Neural progenitor cell (in vitro differentiated cells): Measurements from ENCODE around the gene DHRS13. TPM values are rescaled to one million over a fixed set of nuclear protein-coding genes. Genes with fewer than 3 reads are reported as not detected.

Experiments used
- DNase-seq: peaks from one replicate; pipeline ENCODE4 v3.0.0-alpha.2; 2016; ENCODE audit warnings: low spot score
- H2AFZ ChIP-seq: fragments of 200-600 bp; sonication (generic); replicated peaks from 2 replicates; pipeline ENCODE4 v1.6.1; 2016; ENCODE audit warnings: antibody characterized with exemption
- H3F3A ChIP-seq: fragments of 200-600 bp; sonication (generic); 2 replicates; pipeline ENCODE4 v1.6.1; 2016; ENCODE audit warnings: antibody characterized with exemption, low read depth
- H3K27ac ChIP-seq: fragments of 200-600 bp; sonication (generic); 2 replicates; pipeline ENCODE4 v1.5.1; 2016; ENCODE audit warnings: mild to moderate bottlenecking
- H3K27me3 ChIP-seq: fragments of 200-600 bp; sonication (generic); 2 replicates; pipeline ENCODE4 v1.6.1; 2016; ENCODE audit warnings: mild to moderate bottlenecking, moderate library complexity
- H3K36me3 ChIP-seq: fragments of 200-600 bp; sonication (generic); 2 replicates; pipeline ENCODE4 v1.5.1; 2016
- H3K4me1 ChIP-seq: fragments of 200-600 bp; sonication (generic); 2 replicates; pipeline ENCODE4 v1.6.1; 2016; ENCODE audit warnings: mixed run types
- H3K4me2 ChIP-seq: fragments of 200-600 bp; sonication (generic); 2 replicates; pipeline ENCODE4 v1.6.1; 2016
- H3K4me3 ChIP-seq: fragments of 200-600 bp; sonication (generic); 2 replicates; pipeline ENCODE4 v1.5.1; 2016
- H3K79me2 ChIP-seq: fragments of 200-600 bp; sonication (generic); 2 replicates; pipeline ENCODE4 v1.6.1; 2016; ENCODE audit warnings: low read depth
- H3K9ac ChIP-seq: fragments of 200-600 bp; sonication (generic); 2 replicates; pipeline ENCODE4 v1.6.1; 2016
- H3K9me3 ChIP-seq: fragments of 200-600 bp; sonication (generic); 2 replicates; pipeline ENCODE4 v1.5.1; 2016; ENCODE audit warnings: low read depth
- H4K20me1 ChIP-seq: fragments of 200-600 bp; sonication (generic); 2 replicates; pipeline ENCODE4 v1.6.1; 2016; ENCODE audit warnings: low read depth
- H3K27ac Mint-ChIP-seq: 3 replicates; pipeline ENCODE4 v1.8.0; 2021; ENCODE audit warnings: mixed read lengths
- H3K27me3 Mint-ChIP-seq: 2 replicates; pipeline ENCODE4 v1.8.0; 2022; ENCODE audit warnings: low read depth, mild to moderate bottlenecking, inconsistent platforms, moderate library complexity, mixed read lengths; ENCODE audit not compliant: insufficient read depth
- H3K36me3 Mint-ChIP-seq: 3 replicates; pipeline ENCODE4 v1.8.0; 2021; ENCODE audit warnings: mixed read lengths
- H3K4me1 Mint-ChIP-seq: 3 replicates; pipeline ENCODE4 v1.8.0; 2021; ENCODE audit warnings: mixed read lengths
- H3K4me3 Mint-ChIP-seq: 3 replicates; pipeline ENCODE4 v1.8.0; 2021; ENCODE audit warnings: mild to moderate bottlenecking, moderate library complexity, mixed read lengths
- H3K9me3 Mint-ChIP-seq: 3 replicates; pipeline ENCODE4 v1.8.0; 2020; ENCODE audit warnings: mixed read lengths
- CTCF ChIP-seq: fragments of 200-600 bp; sonication (generic); IDR thresholded peaks from 2 replicates; pipeline ENCODE4 v1.5.1; 2017; ENCODE audit warnings: antibody characterized with exemption, mild to moderate bottlenecking
- EZH2 ChIP-seq: fragments of 200-600 bp; sonication (generic); IDR thresholded peaks from 2 replicates; pipeline ENCODE4 v1.6.1; 2017; ENCODE audit warnings: antibody characterized with exemption, mild to moderate bottlenecking, moderate library complexity
- EZH2phosphoT487 ChIP-seq: fragments of 200-600 bp; sonication (generic); IDR thresholded peaks from 2 replicates; pipeline ENCODE4 v1.6.1; 2017; ENCODE audit warnings: antibody characterized with exemption
- total RNA-seq: library from RNA; depleted of rRNA; stranded (reverse); fragments of >200 nt; gene quantifications from 2 replicates; pipeline ENCODE4 v1.2.3, GENCODE V29; 2015; ENCODE audit warnings: low replicate concordance

DHRS13 gene
- total RNA-seq, 1 donor from 2014 or later, result 25.6 TPM

- Mint-ChIP-seq H3K4me3 (no peak overlapping the region), H3K27ac (no peak overlapping the region), H3K36me3 (peaks cover 13% of the 10 kb centered on the region), H3K9me3 (no peaks in the 10 kb centered on the region), H3K27me3 (peaks cover 6% of the 10 kb centered on the region), H3K4me1 (peaks cover 10% of the 10 kb centered on the region)
- Histone ChIP-seq H3K4me3 (no peak overlapping the region), H3K79me2 (no peaks in the 10 kb centered on the region), H4K20me1 (no peaks in the 10 kb centered on the region), H3K36me3 (no peaks in the 10 kb centered on the region), H3K4me2 (no peak overlapping the region), H3K9ac (no peak overlapping the region), H3K27ac (no peak overlapping the region), H2AFZ (no peak overlapping the region), H3K9me3 (no peaks in the 10 kb centered on the region), H3F3A (peaks cover 13% of the 10 kb centered on the region), H3K27me3 (no peaks in the 10 kb centered on the region), H3K4me1 (no peaks in the 10 kb centered on the region)
- DNase-seq, result no peak
- TF ChIP-seq CTCF, result no peak
Measured at GRCh38 chr17:28875848-28876550, 26.9 kb downstream of the DHRS13 start.

GRCh38 chr17:28874750-28875149 is 28.1 kb downstream of the DHRS13 start:
- no peaks in the 10 kb centered on the region for H3K9me3 Mint-ChIP-seq
- TF ChIP-seq CTCF (no peak), EZH2phosphoT487 (no peak), EZH2 (no peak)

GRCh38 chr17:28873839-28874238 is 29.0 kb downstream of the DHRS13 start:
- H3K27me3 ChIP-seq, result no peaks in the 10 kb centered on the region
- TF ChIP-seq EZH2phosphoT487 (no peak), EZH2 (no peak), CTCF (no peak)
- no peaks in the 10 kb centered on the region for H3K9me3 Mint-ChIP-seq
- H3K9ac ChIP-seq, result no peak overlapping the region
- H3K4me1 ChIP-seq, result no peaks in the 10 kb centered on the region
- H3K36me3 ChIP-seq, result no peaks in the 10 kb centered on the region
- no peak for DNase-seq
- no peak overlapping the region for H3K4me2 ChIP-seq
- H3K9me3 ChIP-seq, result no peaks in the 10 kb centered on the region
- H4K20me1 ChIP-seq, result no peaks in the 10 kb centered on the region
- no peak overlapping the region for H3K27ac ChIP-seq
- H3K27me3 Mint-ChIP-seq, result peaks cover 6% of the 10 kb centered on the region
- H3K4me3 ChIP-seq, result no peak overlapping the region
- no peak overlapping the region for H2AFZ ChIP-seq
- H3K36me3 Mint-ChIP-seq, result peaks cover 8% of the 10 kb centered on the region
- no peak overlapping the region for H3K4me3 Mint-ChIP-seq
- H3K27ac Mint-ChIP-seq, result no peak overlapping the region
- H3F3A ChIP-seq, result peaks cover 13% of the 10 kb centered on the region
- peaks cover 10% of the 10 kb centered on the region for H3K4me1 Mint-ChIP-seq
- H3K79me2 ChIP-seq, result no peaks in the 10 kb centered on the region

More at GRCh38 chr17:28874750-28875149, 28.1 kb downstream of the DHRS13 start:
- H2AFZ ChIP-seq, result no peak overlapping the region
- H3K4me1 Mint-ChIP-seq, result peaks cover 10% of the 10 kb centered on the region
- H3K27ac ChIP-seq, result no peak overlapping the region
- DNase-seq, result no peak
- peaks cover 10% of the 10 kb centered on the region for H3K36me3 Mint-ChIP-seq
- H3K4me3 Mint-ChIP-seq, result no peak overlapping the region
- H3K9ac ChIP-seq, result no peak overlapping the region
- H3K79me2 ChIP-seq, result no peaks in the 10 kb centered on the region
- no peak overlapping the region for H3K4me3 ChIP-seq
- H4K20me1 ChIP-seq, result no peaks in the 10 kb centered on the region
- no peak overlapping the region for H3K4me2 ChIP-seq
- no peaks in the 10 kb centered on the region for H3K4me1 ChIP-seq
- H3K36me3 ChIP-seq, result no peaks in the 10 kb centered on the region
- no peaks in the 10 kb centered on the region for H3K27me3 ChIP-seq
- H3K27ac Mint-ChIP-seq, result no peak overlapping the region
- no peaks in the 10 kb centered on the region for H3K9me3 ChIP-seq
- peaks cover 6% of the 10 kb centered on the region for H3K27me3 Mint-ChIP-seq
- H3F3A ChIP-seq, result peaks cover 13% of the 10 kb centered on the region
